Smooth muscle cell (in vitro differentiated cells): ENCODE results near the gene THADA. TPM values are rescaled to one million over a fixed set of nuclear protein-coding genes. Genes with fewer than 3 reads are reported as not detected.

Experiments
- DNase-seq: peaks from one replicate; lab custom pipeline; 2025; ENCODE audit not compliant: unreplicated experiment; lab: John Stamatoyannopoulos, UW
- H2AFZ ChIP-seq: fragments of 200-600 bp; sonication (generic); 2 replicates; pipeline ENCODE4 v1.6.0; 2016; ENCODE audit warnings: antibody characterized with exemption, low read depth, mild to moderate bottlenecking
- H3F3A ChIP-seq: fragments of 200-600 bp; sonication (generic); 2 replicates; pipeline ENCODE4 v1.6.0; 2017; ENCODE audit warnings: antibody characterized with exemption, low read depth
- H3K27ac ChIP-seq: fragments of 200-600 bp; sonication (generic); 2 replicates; pipeline ENCODE4 v1.5.1; 2016; ENCODE audit warnings: low read depth, mild to moderate bottlenecking
- H3K27me3 ChIP-seq: fragments of 200-600 bp; sonication (generic); 2 replicates; pipeline ENCODE4 v1.6.1; 2016; ENCODE audit warnings: low read depth, mild to moderate bottlenecking
- H3K36me3 ChIP-seq: fragments of 200-600 bp; sonication (generic); 2 replicates; pipeline ENCODE4 v1.5.1; 2016; ENCODE audit warnings: low read depth
- H3K4me1 ChIP-seq: fragments of 200-600 bp; sonication (generic); 2 replicates; pipeline ENCODE4 v1.5.1; 2016; ENCODE audit warnings: low read depth
- H3K4me2 ChIP-seq: fragments of 200-600 bp; sonication (generic); 2 replicates; pipeline ENCODE4 v1.6.0; 2016; ENCODE audit warnings: mild to moderate bottlenecking
- H3K4me3 ChIP-seq: fragments of 200-600 bp; sonication (generic); 2 replicates; pipeline ENCODE4 v1.5.1; 2016; ENCODE audit warnings: mild to moderate bottlenecking
- H3K79me2 ChIP-seq: fragments of 200-600 bp; sonication (generic); 2 replicates; pipeline ENCODE4 v1.6.0; 2016; ENCODE audit warnings: low read depth, mild to moderate bottlenecking
- H3K9ac ChIP-seq: fragments of 200-600 bp; sonication (generic); 2 replicates; pipeline ENCODE4 v1.6.0; 2016; ENCODE audit warnings: low read depth
- H3K9me3 ChIP-seq: fragments of 200-600 bp; sonication (generic); replicated peaks from 2 replicates; pipeline ENCODE4 v1.5.1; 2016; ENCODE audit warnings: low read depth
- H4K20me1 ChIP-seq: fragments of 200-600 bp; sonication (generic); 2 replicates; pipeline ENCODE4 v1.6.0; 2016; ENCODE audit warnings: low read depth
- CTCF ChIP-seq: fragments of 200-600 bp; sonication (generic); IDR thresholded peaks from 2 replicates; pipeline ENCODE4 v1.5.1; 2017; ENCODE audit warnings: borderline replicate concordance, mild to moderate bottlenecking, antibody characterized with exemption; ENCODE audit not compliant: insufficient read depth, poor library complexity, severe bottlenecking
- WGBS: methylation state at CpG from one replicate; pipeline ENCODE4 v1.1.7; 2016; ENCODE audit warnings: low lambda C conversion rate; 5-methylcytosine and 5-hydroxymethylcytosine counted together
- polyA plus RNA-seq: library from polyadenylated mRNA; unstranded; fragments of >200 nt; fragmentation: Nextera tagmentation; extraction: Ambion mirVana; gene quantifications from 2 replicates; pipeline ENCODE4 v1.2.1, GENCODE V29; 2016
- total RNA-seq: library from RNA; depleted of rRNA; stranded (reverse); fragments of >200 nt; gene quantifications from 2 replicates; pipeline ENCODE4 v1.2.3, GENCODE V29; 2014

The THADA gene
- total and polyA plus RNA-seq, 2 experiments from 2014 or later: 11.3 to 20.9 TPM

GRCh38 chr2:43541165-43541564, 54.7 kb downstream of the THADA start:
- no peak overlapping the region for H3K27ac ChIP-seq

GRCh38 chr2:43540021-43540779, 55.6 kb downstream of the THADA start:
- Histone ChIP-seq H3K27ac (no peak overlapping the region), H3K4me1 (no peaks in the 10 kb centered on the region), H4K20me1 (no peaks in the 10 kb centered on the region), H3K9me3 (no peaks in the 10 kb centered on the region), H3K4me2 (no peak overlapping the region), H3K27me3 (no peaks in the 10 kb centered on the region), H3K36me3 (no peaks in the 10 kb centered on the region), H3K9ac (no peak overlapping the region), H3K79me2 (no peaks in the 10 kb centered on the region), H3K4me3 (no peak overlapping the region), H2AFZ (no peak overlapping the region), H3F3A (no peaks in the 10 kb centered on the region)
- DNase-seq: no peak
- WGBS: 59% methylated on average over 4 of the region's 4 CpGs
- no peak for TF ChIP-seq CTCF

More at GRCh38 chr2:43541165-43541564, 54.7 kb downstream of the THADA start:
- no peak for DNase-seq
- H4K20me1 ChIP-seq: no peaks in the 10 kb centered on the region
- no peak overlapping the region for H3K9ac ChIP-seq
- no peak overlapping the region for H2AFZ ChIP-seq
- no peaks in the 10 kb centered on the region for H3F3A ChIP-seq
- no peaks in the 10 kb centered on the region for H3K9me3 ChIP-seq
- H3K4me2 ChIP-seq: no peak overlapping the region
- WGBS: 95% methylated on average over 6 of the region's 6 CpGs
- no peaks in the 10 kb centered on the region for H3K79me2 ChIP-seq
- no peaks in the 10 kb centered on the region for H3K4me1 ChIP-seq
- no peak for TF ChIP-seq CTCF
- no peaks in the 10 kb centered on the region for H3K36me3 ChIP-seq
- no peak overlapping the region for H3K4me3 ChIP-seq
- no peaks in the 10 kb centered on the region for H3K27me3 ChIP-seq

- Histone ChIP-seq H3K27ac (no peak overlapping the region), H3K36me3 (no peaks in the 10 kb centered on the region), H3K79me2 (no peaks in the 10 kb centered on the region), H3K4me1 (no peaks in the 10 kb centered on the region), H2AFZ (no peak overlapping the region), H3F3A (no peaks in the 10 kb centered on the region), H3K9ac (no peak overlapping the region), H3K9me3 (no peaks in the 10 kb centered on the region), H3K4me3 (no peak overlapping the region), H3K27me3 (no peaks in the 10 kb centered on the region), H4K20me1 (no peaks in the 10 kb centered on the region), H3K4me2 (no peak overlapping the region)
- no peak for TF ChIP-seq CTCF
- no peak for DNase-seq
- WGBS: 95% methylated on average over 5 of the region's 5 CpGs
Observed at GRCh38 chr2:43539436-43539835, 56.4 kb downstream of the THADA start.
